K562 (cell line): Measurements from ENCODE around the gene SCPEP1. TPM values are rescaled to one million over a fixed set of nuclear protein-coding genes. Genes with fewer than 3 reads are reported as not detected.

Source experiments
- ATAC-seq: fragments of 200-7000 bp; cut with Tn5 transposase; 3 replicates; pipeline ENCODE4 v1.9.1; 2020; ENCODE audit warnings: moderate library complexity
- BruUV-seq: library from RNA; stranded (reverse); fragments of 400-500 nt; replicated peaks from 2 replicates; lab custom pipeline; 2021; lab: Mats Ljungman, UMichigan
- CTCF ChIA-PET: fragments of 300-600 bp; formaldehyde crosslinking; extraction: SDS; loops from one replicate; lab custom pipeline; 2021; ENCODE audit warnings: low intra/inter-chr PET ratio; lab: Yijun Ruan, JAX
- POLR2A ChIA-PET: fragments of 300-600, 350-650 bp; sonication (Branson Sonifier 250); formaldehyde crosslinking; extraction: SDS; loops from one replicate; lab custom pipeline; 2021; ENCODE audit warnings: antibody characterized with exemption, inconsistent platforms; lab: Yijun Ruan, JAX
- DNase-seq, 4 experiments: peaks; one replicate each; pipeline versions ENCODE4 v3.0.0 to v3.0.0-alpha.2; 2011 to 2018; ENCODE audit warnings: low spot score in 3 of 4, mixed read lengths in 3 of 4; ENCODE audit errors: extremely low read depth in 1 of 4
- FAIRE-seq: peaks from 2 replicates; lab custom pipeline; 2011; peaks lifted over from hg19 to GRCh38; lab: Jason Lieb, UNC
- H2AFZ ChIP-seq: 2 replicates; pipeline ENCODE4 v1.6.0; 2011; ENCODE audit warnings: low read depth, low read length, control low read depth, inconsistent platforms
- H3K27ac ChIP-seq: fragments of 200-600 bp; 3 replicates; pipeline ENCODE4 v1.8.0; 2011; ENCODE audit warnings: low read depth, mild to moderate bottlenecking, control low read depth, inconsistent platforms, low read length, moderate library complexity, mixed read lengths; ENCODE audit errors: extremely low read depth
- H3K27me3 ChIP-seq, 2 experiments: fragments of 300-600 bp in 1 of 2; 2 replicates in 1 of 2; 3 replicates in 1 of 2; pipeline versions ENCODE4 v1.6.0 to v1.8.0; 2011; ENCODE audit warnings: inconsistent platforms in 2 of 2, low read length in 2 of 2, mild to moderate bottlenecking in 1 of 2, mixed read lengths in 1 of 2, moderate library complexity in 1 of 2; ENCODE audit not compliant: control insufficient read depth in 2 of 2, insufficient read depth in 2 of 2
- H3K36me3 ChIP-seq: fragments of 300-600 bp; 3 replicates; pipeline ENCODE4 v1.8.0; 2011; ENCODE audit warnings: mild to moderate bottlenecking, low read length, inconsistent platforms; ENCODE audit not compliant: control insufficient read depth, insufficient read depth
- H3K4me1 ChIP-seq, 2 experiments: fragments of 200-600 bp in 1 of 2; replicated peaks in 1 of 2; 2 replicates in 1 of 2; 3 replicates in 1 of 2; pipeline versions ENCODE4 v1.5.1 to v1.8.0; 2011; ENCODE audit warnings: inconsistent platforms in 2 of 2, low read length in 2 of 2, mild to moderate bottlenecking in 1 of 2, mixed read lengths in 1 of 2, moderate library complexity in 1 of 2; ENCODE audit not compliant: control insufficient read depth in 2 of 2, insufficient read depth in 2 of 2
- H3K4me2 ChIP-seq: 2 replicates; pipeline ENCODE4 v1.6.1; 2011; ENCODE audit warnings: low read length, control low read depth, inconsistent platforms, mixed read lengths; ENCODE audit not compliant: insufficient read depth
- H3K4me3 ChIP-seq: fragments of 200-600 bp; sonication (generic), shearing (Covaris generic); 2 replicates; pipeline ENCODE4 v1.5.1; 2016; ENCODE audit warnings: control low read depth, inconsistent platforms
- H3K79me2 ChIP-seq: fragments of 200-600 bp; 3 replicates; pipeline ENCODE4 v1.8.0; 2011; ENCODE audit warnings: low read length, inconsistent platforms; ENCODE audit not compliant: control insufficient read depth, insufficient read depth
- H3K9ac ChIP-seq, 2 experiments: 2 replicates each; pipeline versions ENCODE4 v1.6.0 to v1.6.1; 2011; ENCODE audit warnings: low read depth in 2 of 2, low read length in 2 of 2, control low read depth in 1 of 2, inconsistent platforms in 1 of 2, mild to moderate bottlenecking in 1 of 2, mixed read lengths in 1 of 2; ENCODE audit not compliant: insufficient read depth in 1 of 2
- H3K9me1 ChIP-seq: one replicate; pipeline ENCODE4 v1.6.0; 2011; ENCODE audit warnings: inconsistent platforms, mild to moderate bottlenecking, low read length, moderate library complexity; ENCODE audit not compliant: control insufficient read depth, insufficient read depth
- H3K9me3 ChIP-seq: replicated peaks from 2 replicates; pipeline ENCODE4 v1.5.1; 2011; ENCODE audit warnings: low read depth, low read length, inconsistent platforms; ENCODE audit not compliant: control insufficient read depth, insufficient read depth
- H4K20me1 ChIP-seq: replicated peaks from 2 replicates; pipeline ENCODE4 v1.6.1; 2011; ENCODE audit warnings: low read length, inconsistent platforms, mixed read lengths; ENCODE audit not compliant: control insufficient read depth, insufficient read depth
- CREB3L1 ChIP-seq: fragments of 450-650 bp; IDR thresholded peaks from 2 replicates; pipeline ENCODE4 v1.6.1; 2014; ENCODE audit warnings: low read depth, mild to moderate bottlenecking, moderate library complexity, borderline replicate concordance
- E4F1 ChIP-seq: fragments of 250-450 bp; sonication (Bioruptor Pico); IDR thresholded peaks from 2 replicates; pipeline ENCODE4 v1.5.0; 2021; ENCODE audit warnings: mild to moderate bottlenecking, borderline replicate concordance
- FOXM1 ChIP-seq, 2 experiments: fragments of 450-650 bp in 1 of 2; sonication (generic) in 1 of 2; formaldehyde crosslinking in 1 of 2; IDR thresholded peaks; 2 replicates each; pipeline versions ENCODE4 v1.6.1 to v1.9.0; 2017 to 2022; ENCODE audit warnings: low read depth in 2 of 2, mild to moderate bottlenecking in 2 of 2, missing genetic modification reagents in 1 of 2, moderate library complexity in 1 of 2
- NFIC ChIP-seq: fragments of 450-650 bp; IDR thresholded peaks from 2 replicates; pipeline ENCODE4 v1.6.1; 2017; ENCODE audit warnings: mild to moderate bottlenecking, inconsistent platforms
- PHTF2 ChIP-seq: fragments of 250-450 bp; sonication (Bioruptor Pico); IDR thresholded peaks from 2 replicates; pipeline ENCODE4 v1.5.0; 2021; ENCODE audit warnings: mild to moderate bottlenecking
- PRDM10 ChIP-seq: fragments of 450-650 bp; IDR thresholded peaks from 2 replicates; pipeline ENCODE4 v1.6.1; 2018; ENCODE audit not compliant: partially characterized antibody
- RBM17 ChIP-seq: fragments of 200-400 bp; formaldehyde crosslinking; IDR thresholded peaks from 2 replicates; pipeline ENCODE4 v1.6.1; 2017; ENCODE audit warnings: low read depth, mild to moderate bottlenecking, low read length, borderline replicate concordance
- ZFP91 ChIP-seq: sonication (generic); formaldehyde crosslinking; IDR thresholded peaks from 2 replicates; pipeline ENCODE4 v1.8.0; 2022; ENCODE audit warnings: mild to moderate bottlenecking, missing genetic modification reagents
- ZNF224 ChIP-seq: sonication (generic); formaldehyde crosslinking; IDR thresholded peaks from 2 replicates; pipeline ENCODE4 v1.8.0; 2022; ENCODE audit warnings: mild to moderate bottlenecking, missing genetic modification reagents
- ZNF511 ChIP-seq: sonication (generic); formaldehyde crosslinking; IDR thresholded peaks from 2 replicates; pipeline ENCODE4 v1.8.0; 2022; ENCODE audit warnings: mild to moderate bottlenecking, missing genetic modification reagents
- WGBS: fragments of 100-300 bp; shearing (Covaris generic); methylation state at CpG from one replicate; pipeline ENCODE4 v1.1.6; 2016; ENCODE audit warnings: low coverage, mixed read lengths; ENCODE audit not compliant: insufficient coverage; ENCODE audit errors: missing lambda C conversion rate; 5-methylcytosine and 5-hydroxymethylcytosine counted together
- in situ Hi-C: fragments of 300-500 bp; cut with MboI; formaldehyde crosslinking; loops from 4 replicates; pipeline ENCODE4 v1.15.0; 2018; ENCODE audit warnings: inconsistent platforms, mixed read lengths
- intact Hi-C: fragments of 100-400 bp; cut with micrococcal nuclease; formaldehyde crosslinking; loops from 2 replicates; pipeline ENCODE4 v1.14.2; 2022
- polyA plus RNA-seq, 8 experiments: library from polyadenylated mRNA; depleted of rRNA in 4 of 8; stranded (reverse) in 5 of 8; unstranded in 3 of 8; fragments of >200 nt; fragmentation: Nextera tagmentation in 2 of 8; fragmentation: Illumina TruSeq in 1 of 8; extraction: Ambion mirVana in 2 of 8; extraction: Trizol in 1 of 8; gene quantifications; 2 replicates each; pipeline versions ENCODE4 v1.2.1 to v1.2.3, GENCODE V29; 2011 to 2014; ENCODE audit warnings: inconsistent platforms in 1 of 8, missing spikeins in 1 of 8
- total RNA-seq, 7 experiments: library from RNA; depleted of rRNA in 6 of 7; stranded (reverse); fragments of >200 nt in 6 of 7; fragmentation: Illumina TruSeq in 2 of 7; extraction: Trizol in 2 of 7; gene quantifications; 2 replicates each; pipeline versions ENCODE4 v1.2.1 to v1.2.3, GENCODE V29; 2011 to 2021; ENCODE audit warnings: low replicate concordance in 1 of 7

The SCPEP1 gene
- total and polyA plus RNA-seq, 9 of the 15 experiments (the other 6 are each of a cell fraction or from before 2014, with no cell fraction given), result 5.1 to 14.8 (median 7.2) TPM

GRCh38 chr17:57040571-57040970 is 62.6 kb downstream of the SCPEP1 start (continued):
- TF ChIP-seq ZFP91 (CRISPR knock-in tag) (no peak), CREB3L1 (no peak), RBM17 (no peak)

GRCh38 chr17:57043276-57043675 is 65.3 kb downstream of the SCPEP1 start:
- DNase-seq (no peak), ATAC-seq (no peak), FAIRE-seq (no peak)
- no peaks in the 10 kb centered on the region for H3K9me1 ChIP-seq
- H3K4me1 ChIP-seq, result peaks cover 0 to 15% of the 10 kb centered on the region in 2 experiments; a peak in 1 of 5 replicates
- H3K9ac ChIP-seq, result no peak overlapping the region
- ChIA-PET POLR2A (no interaction called here), CTCF (no interaction called here)
- H4K20me1 ChIP-seq, result no peaks in the 10 kb centered on the region
- no TSS peak for BruUV-seq
- H2AFZ ChIP-seq, result no peak overlapping the region
- H3K27ac ChIP-seq, result no peak overlapping the region
- H3K4me3 ChIP-seq, result no peak overlapping the region
- intact Hi-C loops, result no loop called here
- 0% methylated on average over 4 of the region's 4 CpGs for WGBS
- in situ Hi-C loops, result no loop called here
- H3K27me3 ChIP-seq, result no peaks in the 10 kb centered on the region
- H3K79me2 ChIP-seq, result no peaks in the 10 kb centered on the region
- H3K9me3 ChIP-seq, result no peaks in the 10 kb centered on the region
- no peak overlapping the region for H3K4me2 ChIP-seq
- H3K36me3 ChIP-seq, result no peaks in the 10 kb centered on the region
- TF ChIP-seq PRDM10 (no peak), E4F1 (no peak), PHTF2 (CRISPR knock-in tag) (no peak), NFIC (peak; percentile 48), FOXM1 (IDR thresholded peaks at IDR 0.05; ENCODE audit: low read depth) (no peak), FOXM1 (CRISPR knock-in tag; IDR thresholded peaks at IDR 0.05; ENCODE audit: low read depth) (no peak), ZNF224 (CRISPR knock-in tag) (no peak), ZNF511 (CRISPR knock-in tag) (no peak)
